Adrenal gland (tissue), 12 donors: ENCODE data around the gene SYT14. TPM values are rescaled to one million over a fixed set of nuclear protein-coding genes. Genes with fewer than 3 reads are reported as not detected.

ENCODE experiments used
- DNase-seq, 7 donors: peaks; one replicate each; pipeline ENCODE4 v3.0.0-alpha.2; 2019 to 2020
- H3K27ac ChIP-seq, 5 donors: fragments of 200-600 bp; sonication (generic) in 4 of 5; 1 replicate in 3 of 5; 2 replicates in 2 of 5; pipeline versions ENCODE4 v1.5.1 to v1.8.0; 2016 to 2020; ENCODE audit warnings: mild to moderate bottlenecking in 1 of 5
- H3K27me3 ChIP-seq: fragments of 200-600 bp; 2 replicates; pipeline ENCODE4 v1.8.0; 2021
- H3K36me3 ChIP-seq, 2 donors: fragments of 200-600 bp; replicated peaks in 1 of 2; 1 replicate in 1 of 2; 2 replicates in 1 of 2; pipeline versions ENCODE4 v1.5.1 to v1.8.0; 2018 to 2022
- H3K4me1 ChIP-seq, 2 donors: fragments of 200-600 bp; replicated peaks in 1 of 2; 1 replicate in 1 of 2; 2 replicates in 1 of 2; pipeline versions ENCODE4 v1.5.1 to v1.8.0; 2018 to 2021
- H3K4me3 ChIP-seq, 4 donors: fragments of 200-600 bp; sonication (generic) in 3 of 4; one replicate each; pipeline ENCODE4 v1.5.1; 2016 to 2018
- H3K9me3 ChIP-seq, 3 donors: fragments of 200-600 bp; sonication (generic) in 1 of 3; replicated peaks in 1 of 3; 1 replicate in 2 of 3; 2 replicates in 1 of 3; pipeline versions ENCODE4 v1.5.1 to v1.8.0; 2016 to 2021
- POLR2A ChIP-seq, 2 donors: fragments of 450-650 bp; IDR thresholded peaks; one replicate each; pipeline ENCODE4 v1.6.1; 2017; ENCODE audit warnings: antibody characterized with exemption in 2 of 2, mild to moderate bottlenecking in 2 of 2, moderate library complexity in 1 of 2
- WGBS, 4 donors: extraction: QIAGEN DNeasy Blood & Tissue Kit in 2 of 4; methylation state at CpG; one replicate each; pipeline versions ENCODE4 v1.1.5 to v1.1.7; 2013 to 2017; 5-methylcytosine and 5-hydroxymethylcytosine counted together
- intact Hi-C, 2 donors: fragments of 100-400 bp; cut with DNase I; formaldehyde crosslinking; loops; one replicate each; pipeline versions ENCODE4 v1.14.1 to v1.15.0; 2022 to 2023
- polyA plus RNA-seq, 3 donors: library from polyadenylated mRNA; stranded (reverse); fragments of 200-250 nt in 2 of 3; fragments of 350-450 nt in 1 of 3; fragmentation: Illumina TruSeq in 1 of 3; extraction: RNeasy Lipid Tissue Mini Kit (QIAGEN cat#74804) in 1 of 3; gene quantifications; one replicate each; pipeline ENCODE4 v1.2.3, GENCODE V29; 2013 to 2014
- total RNA-seq, 9 donors: library from RNA; depleted of rRNA in 4 of 9; stranded (reverse); fragments of >200 nt in 4 of 9; fragments of 120-200 nt in 1 of 9; fragmentation: NEBNext Ultra II Directional in 1 of 9; extraction: Animal tissue kit (Norgen Biotek cat#: 25700) in 1 of 9; gene quantifications; one replicate each; pipeline versions ENCODE4 v1.1.0 to v1.2.4, GENCODE V29; 2013 to 2023
- TF ChIP-seq, protein P1 (sequence below), 6 experiments: fragments of 450-650 bp in 4 of 6; fragments of 200-600 bp in 2 of 6; sonication (generic) in 1 of 6; IDR thresholded peaks; 1 replicate in 5 of 6; 2 replicates in 1 of 6; pipeline versions ENCODE4 v1.5.1 to v1.8.0; 2016 to 2021; ENCODE audit warnings: antibody characterized with exemption in 6 of 6, mild to moderate bottlenecking in 2 of 6, moderate library complexity in 1 of 6
- donor health status: healthy with polysubstance abuse.
- donor health status: Bipolar disorder and iron deficiency.
- donor health status: DM: yes; HTN: yes; CAD: no.
- donor health status: DM: no; HTN: no; CAD: no.
- donor health status: DM: no; HTN: no; CAD: no.
- donor health status: DM: yes; HTN: yes; CAD: no.

The SYT14 gene
- total and polyA plus RNA-seq, 12 donors, result 0.57 to 8.1 (median 3.5) TPM

DNA sequence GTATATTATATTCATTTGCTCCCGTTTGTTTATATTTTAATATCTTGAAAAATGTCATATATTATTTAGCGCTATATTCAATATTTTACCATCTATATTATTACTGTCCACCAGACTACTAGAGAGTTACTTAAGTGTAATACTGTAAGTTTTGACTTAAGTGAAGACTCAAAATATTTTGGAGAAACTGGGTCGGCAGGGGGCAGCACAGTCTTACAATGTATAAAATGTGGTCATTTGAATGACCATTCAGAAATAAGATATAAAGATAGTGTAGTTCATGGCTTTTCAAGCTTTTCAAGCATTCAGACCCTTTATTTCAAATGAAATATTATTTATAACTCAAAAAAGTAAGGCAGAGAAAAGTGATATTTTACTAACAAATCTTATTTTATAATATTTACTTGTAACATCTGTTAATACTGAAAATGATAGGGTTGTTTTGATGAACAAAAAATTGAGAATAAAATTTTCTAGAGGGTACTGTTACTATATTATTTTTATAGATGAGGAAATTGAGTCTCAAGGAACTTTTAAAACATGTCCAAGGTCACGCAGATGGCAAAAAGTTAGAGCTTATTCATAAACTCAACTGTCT, 205.5 kb downstream of the SYT14 start:
- H3K27ac ChIP-seq, result no peak overlapping the region
- DNase-seq, result peak; percentile 49 to 92 (median 81)
- intact Hi-C loops, result loop anchor here in 1 of 2 donors (5.0 to 10.0 kb wide), 2 partner anchors 169 to 261 kb away; no protein-coding TSS in a partner anchor
- H3K27me3 ChIP-seq, result no peaks in the 10 kb centered on the region
- WGBS, 4 donors, result 24 to 35% (median 31%) methylated on average over 4 of the region's 4 CpGs
- TF ChIP-seq, protein P1, sequence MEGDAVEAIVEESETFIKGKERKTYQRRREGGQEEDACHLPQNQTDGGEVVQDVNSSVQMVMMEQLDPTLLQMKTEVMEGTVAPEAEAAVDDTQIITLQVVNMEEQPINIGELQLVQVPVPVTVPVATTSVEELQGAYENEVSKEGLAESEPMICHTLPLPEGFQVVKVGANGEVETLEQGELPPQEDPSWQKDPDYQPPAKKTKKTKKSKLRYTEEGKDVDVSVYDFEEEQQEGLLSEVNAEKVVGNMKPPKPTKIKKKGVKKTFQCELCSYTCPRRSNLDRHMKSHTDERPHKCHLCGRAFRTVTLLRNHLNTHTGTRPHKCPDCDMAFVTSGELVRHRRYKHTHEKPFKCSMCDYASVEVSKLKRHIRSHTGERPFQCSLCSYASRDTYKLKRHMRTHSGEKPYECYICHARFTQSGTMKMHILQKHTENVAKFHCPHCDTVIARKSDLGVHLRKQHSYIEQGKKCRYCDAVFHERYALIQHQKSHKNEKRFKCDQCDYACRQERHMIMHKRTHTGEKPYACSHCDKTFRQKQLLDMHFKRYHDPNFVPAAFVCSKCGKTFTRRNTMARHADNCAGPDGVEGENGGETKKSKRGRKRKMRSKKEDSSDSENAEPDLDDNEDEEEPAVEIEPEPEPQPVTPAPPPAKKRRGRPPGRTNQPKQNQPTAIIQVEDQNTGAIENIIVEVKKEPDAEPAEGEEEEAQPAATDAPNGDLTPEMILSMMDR (IDR thresholded peaks at IDR 0.05), result peak; percentile 41 to 69 (median 58)
- no peak for TF ChIP-seq POLR2A (IDR thresholded peaks at IDR 0.05)
- no peaks in the 10 kb centered on the region for H3K9me3 ChIP-seq
- H3K4me3 ChIP-seq, result no peak overlapping the region
- no peaks in the 10 kb centered on the region for H3K4me1 ChIP-seq
- no peaks in the 10 kb centered on the region for H3K36me3 ChIP-seq

DNA sequence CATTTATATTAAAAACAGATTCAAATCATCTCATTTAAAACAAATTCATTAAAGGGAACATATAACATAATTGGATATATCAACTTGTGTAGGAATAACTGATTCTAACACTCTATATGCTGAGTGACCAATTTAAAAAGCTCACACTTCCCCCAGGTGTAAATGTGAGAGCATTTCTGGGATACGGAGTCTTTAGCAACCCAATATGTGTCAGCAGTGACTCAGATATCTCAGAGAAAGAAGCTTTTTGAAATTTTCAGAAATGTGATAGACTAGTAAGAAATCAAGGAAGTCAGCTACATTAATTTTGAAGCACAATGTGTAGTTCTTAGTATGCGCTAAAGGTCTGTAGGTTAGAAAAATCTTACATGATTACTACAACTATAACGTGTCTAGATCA, 206.7 kb downstream of the SYT14 start:
- TF ChIP-seq, protein P1 (IDR thresholded peaks at IDR 0.05), result no peak
- no peak for TF ChIP-seq POLR2A (IDR thresholded peaks at IDR 0.05)
- intact Hi-C loops, result loop anchor here in 1 of 2 donors (5.0 to 10.0 kb wide), 2 partner anchors 168 to 260 kb away; no protein-coding TSS in a partner anchor
- Histone ChIP-seq H3K4me1 (no peaks in the 10 kb centered on the region), H3K4me3 (no peak overlapping the region), H3K36me3 (no peaks in the 10 kb centered on the region), H3K27me3 (no peaks in the 10 kb centered on the region), H3K9me3 (no peaks in the 10 kb centered on the region), H3K27ac (no peak overlapping the region)
- DNase-seq, result no peak
- 61 to 89% (median 89%) methylated on average over 3 of the region's 3 CpGs for WGBS, 4 donors

- intact Hi-C loops, result loop anchor here in 1 of 2 donors (10.0 kb wide), 1 partner anchor 154 kb away; no protein-coding TSS in a partner anchor
- 62 to 74% (median 68%) methylated on average over 3 of the region's 3 CpGs for WGBS, 4 donors
- no peak overlapping the region for H3K4me3 ChIP-seq
- H3K4me1 ChIP-seq, result no peaks in the 10 kb centered on the region
- H3K27ac ChIP-seq, result no peak overlapping the region
- no peaks in the 10 kb centered on the region for H3K9me3 ChIP-seq
- H3K36me3 ChIP-seq, result no peaks in the 10 kb centered on the region
- TF ChIP-seq, protein P1 (IDR thresholded peaks at IDR 0.05), result no peak
- no peak for TF ChIP-seq POLR2A (IDR thresholded peaks at IDR 0.05)
- no peak for DNase-seq
- H3K27me3 ChIP-seq, result no peaks in the 10 kb centered on the region
Measured at GRCh38 chr1:210151052-210151672, 213.1 kb downstream of the SYT14 start.

GRCh38 chr1:210159211-210159610, 221.2 kb downstream of the SYT14 start:
- no peaks in the 10 kb centered on the region for H3K9me3 ChIP-seq
- WGBS, 4 donors, result 50 to 68% (median 62%) methylated on average over 2 of the region's 2 CpGs

More at GRCh38 chr1:210159211-210159610, 221.2 kb downstream of the SYT14 start:
- intact Hi-C loops, result loop anchor here in 1 of 2 donors (10.0 kb wide), 1 partner anchor 146 kb away; no protein-coding TSS in a partner anchor
- Histone ChIP-seq H3K27me3 (no peaks in the 10 kb centered on the region), H3K36me3 (no peaks in the 10 kb centered on the region), H3K4me3 (no peak overlapping the region), H3K27ac (no peak overlapping the region), H3K4me1 (no peaks in the 10 kb centered on the region)
- TF ChIP-seq, protein P1 (IDR thresholded peaks at IDR 0.05), result no peak
- no peak for TF ChIP-seq POLR2A (IDR thresholded peaks at IDR 0.05)
- DNase-seq, result no peak
